Ectodermal cell (in vitro differentiated cells): ENCODE data around the gene LRBA.

Experiments
- H3K27ac ChIP-seq: 2 replicates; pipeline ENCODE4 v1.7.0; 2013; ENCODE audit warnings: mild to moderate bottlenecking, low read depth, low read length; ENCODE audit not compliant: insufficient read depth, poor library complexity, severe bottlenecking
- H3K27me3 ChIP-seq: 2 replicates; pipeline ENCODE4 v1.7.0; 2013; ENCODE audit warnings: mild to moderate bottlenecking, low read length; ENCODE audit not compliant: insufficient read depth, control insufficient read depth, poor library complexity, severe bottlenecking
- H3K36me3 ChIP-seq: one replicate; pipeline ENCODE4 v1.7.0; 2013; ENCODE audit warnings: low read length; ENCODE audit not compliant: control insufficient read depth, insufficient read depth
- H3K4me1 ChIP-seq: one replicate; pipeline ENCODE4 v1.7.0; 2013; ENCODE audit warnings: low read length; ENCODE audit not compliant: control insufficient read depth, insufficient read depth
- H3K4me3 ChIP-seq: 2 replicates; pipeline ENCODE4 v1.7.0; 2013; ENCODE audit warnings: low read depth, low read length, control low read depth; ENCODE audit not compliant: insufficient read depth
- H3K9me3 ChIP-seq: 2 replicates; pipeline ENCODE4 v1.7.0; 2013; ENCODE audit warnings: mild to moderate bottlenecking, low read length, moderate library complexity; ENCODE audit not compliant: control insufficient read depth
- WGBS, 2 experiments: methylation state at CpG; one replicate each; pipeline ENCODE4 v1.1.7; 2013; ENCODE audit warnings: missing lambda C conversion rate in 2 of 2; 5-methylcytosine and 5-hydroxymethylcytosine counted together

Gene LRBA

GRCh38 chr4:150948074-150948473 is 67.0 kb downstream of the LRBA start:
- Histone ChIP-seq H3K27ac (no peak overlapping the region), H3K4me1 (no peaks in the 10 kb centered on the region), H3K27me3 (no peaks in the 10 kb centered on the region), H3K4me3 (no peak overlapping the region), H3K9me3 (no peaks in the 10 kb centered on the region), H3K36me3 (no peaks in the 10 kb centered on the region)

GRCh38 chr4:150944660-150945059 is 70.4 kb downstream of the LRBA start:
- Histone ChIP-seq H3K4me3 (no peak overlapping the region), H3K9me3 (no peaks in the 10 kb centered on the region), H3K36me3 (no peaks in the 10 kb centered on the region), H3K27me3 (no peaks in the 10 kb centered on the region), H3K4me1 (no peaks in the 10 kb centered on the region), H3K27ac (no peak overlapping the region)
- 85 to 94% methylated on average over 5 to 6 of the region's 6 CpGs for WGBS, 2 experiments

GRCh38 chr4:150943818-150944217 is 71.3 kb downstream of the LRBA start:
- 84 to 94% methylated on average over 2 of the region's 2 CpGs for WGBS, 2 experiments
- Histone ChIP-seq H3K4me1 (peaks cover 3% of the 10 kb centered on the region), H3K27me3 (no peaks in the 10 kb centered on the region), H3K27ac (no peak overlapping the region), H3K4me3 (no peak overlapping the region), H3K9me3 (no peaks in the 10 kb centered on the region), H3K36me3 (no peaks in the 10 kb centered on the region)

GRCh38 chr4:150943126-150943525 is 72.0 kb downstream of the LRBA start:
- H3K27me3 ChIP-seq: no peaks in the 10 kb centered on the region
- H3K27ac ChIP-seq: no peak overlapping the region
- peaks cover 10% of the 10 kb centered on the region for H3K4me1 ChIP-seq
- no peaks in the 10 kb centered on the region for H3K36me3 ChIP-seq
- no peaks in the 10 kb centered on the region for H3K9me3 ChIP-seq
- H3K4me3 ChIP-seq: no peak overlapping the region

- no peaks in the 10 kb centered on the region for H3K36me3 ChIP-seq
- no peaks in the 10 kb centered on the region for H3K9me3 ChIP-seq
- no peak overlapping the region for H3K27ac ChIP-seq
- H3K4me1 ChIP-seq: peaks cover 10% of the 10 kb centered on the region
- no peak overlapping the region for H3K4me3 ChIP-seq
- H3K27me3 ChIP-seq: no peaks in the 10 kb centered on the region
These were observed 72.5 kb downstream of the LRBA start for GRCh38 chr4:150942539-150942938.

DNA sequence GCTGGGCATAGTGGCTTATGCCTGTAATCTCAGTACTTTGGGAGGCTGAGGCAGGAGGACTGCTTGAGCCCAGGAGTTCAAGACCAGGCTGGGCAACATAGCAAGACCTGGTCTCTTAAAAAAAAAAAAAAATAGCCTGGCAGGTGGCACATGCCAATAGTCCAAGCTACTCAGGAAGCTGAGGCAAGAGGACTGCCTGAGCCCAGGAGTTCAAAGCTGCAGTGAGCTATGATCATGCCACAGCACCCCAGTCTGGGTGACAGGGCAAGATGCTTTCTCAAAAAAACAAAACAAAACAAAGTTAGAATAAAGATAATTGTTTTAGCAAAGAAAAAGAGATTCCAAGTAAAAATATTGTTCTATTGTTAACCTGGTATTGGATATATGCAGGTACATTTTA is 75.0 kb downstream of the LRBA start:
- no peak overlapping the region for H3K4me3 ChIP-seq
- H3K27me3 ChIP-seq: no peaks in the 10 kb centered on the region
- no peaks in the 10 kb centered on the region for H3K9me3 ChIP-seq
- peaks cover 10% of the 10 kb centered on the region for H3K4me1 ChIP-seq
- H3K36me3 ChIP-seq: no peaks in the 10 kb centered on the region
- H3K27ac ChIP-seq: no peak overlapping the region

DNA sequence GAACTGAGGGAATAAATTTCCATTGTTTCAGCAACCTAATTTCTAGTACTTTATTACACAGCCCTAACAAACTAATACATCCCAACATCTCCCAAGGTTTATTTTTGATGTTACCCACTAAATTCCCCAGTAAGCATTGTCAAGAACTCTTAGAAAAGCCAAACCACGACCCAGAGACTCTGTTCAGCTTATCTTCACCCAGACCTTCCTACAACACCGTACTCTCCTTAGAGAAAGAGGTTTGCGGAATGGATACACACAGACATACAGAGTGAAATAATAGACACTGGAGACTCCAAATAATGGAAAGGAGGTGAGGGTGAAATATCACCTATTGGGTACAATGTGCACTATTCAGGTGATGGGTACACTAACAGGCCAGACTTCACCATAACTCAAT is 75.6 kb downstream of the LRBA start:
- Histone ChIP-seq H3K36me3 (no peaks in the 10 kb centered on the region), H3K4me3 (no peak overlapping the region), H3K27ac (no peak overlapping the region), H3K9me3 (no peaks in the 10 kb centered on the region), H3K4me1 (peaks cover 10% of the 10 kb centered on the region), H3K27me3 (no peaks in the 10 kb centered on the region)
- WGBS, 2 experiments: 92 to 93% methylated on average over 3 of the region's 3 CpGs

GRCh38 chr4:150938873-150939499 is 76.1 kb downstream of the LRBA start:
- no peak overlapping the region for H3K4me3 ChIP-seq
- peaks cover 10% of the 10 kb centered on the region for H3K4me1 ChIP-seq
- H3K9me3 ChIP-seq: no peaks in the 10 kb centered on the region
- WGBS, 2 experiments: 87 to 100% methylated on average over 1 of the region's 1 CpG
- H3K36me3 ChIP-seq: no peaks in the 10 kb centered on the region
- no peak overlapping the region for H3K27ac ChIP-seq
- no peaks in the 10 kb centered on the region for H3K27me3 ChIP-seq

DNA sequence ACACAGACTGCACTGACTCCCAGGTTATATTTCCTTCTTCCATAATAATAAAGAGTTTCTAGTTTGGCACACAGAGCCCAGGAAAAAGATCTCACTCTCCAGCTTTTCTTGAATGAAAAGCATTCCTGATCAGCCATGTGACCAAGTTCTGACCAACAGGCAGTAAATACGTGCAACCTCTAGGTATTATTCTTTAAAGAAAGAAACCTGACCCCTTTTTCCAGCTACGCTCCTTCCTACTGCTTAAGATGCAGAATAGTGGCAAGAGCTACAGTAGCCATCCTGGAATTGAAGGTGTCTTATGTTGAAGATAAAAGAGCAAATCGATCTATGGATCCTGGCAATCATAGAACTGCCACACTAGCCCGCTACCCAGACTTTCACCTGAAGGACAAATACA is 76.7 kb downstream of the LRBA start:
- WGBS, 2 experiments: 50% methylated on average over 4 of the region's 4 CpGs
- Histone ChIP-seq H3K9me3 (no peaks in the 10 kb centered on the region), H3K27me3 (no peaks in the 10 kb centered on the region), H3K4me1 (peaks cover 10% of the 10 kb centered on the region), H3K36me3 (no peaks in the 10 kb centered on the region), H3K4me3 (no peak overlapping the region), H3K27ac (no peak overlapping the region)

DNA sequence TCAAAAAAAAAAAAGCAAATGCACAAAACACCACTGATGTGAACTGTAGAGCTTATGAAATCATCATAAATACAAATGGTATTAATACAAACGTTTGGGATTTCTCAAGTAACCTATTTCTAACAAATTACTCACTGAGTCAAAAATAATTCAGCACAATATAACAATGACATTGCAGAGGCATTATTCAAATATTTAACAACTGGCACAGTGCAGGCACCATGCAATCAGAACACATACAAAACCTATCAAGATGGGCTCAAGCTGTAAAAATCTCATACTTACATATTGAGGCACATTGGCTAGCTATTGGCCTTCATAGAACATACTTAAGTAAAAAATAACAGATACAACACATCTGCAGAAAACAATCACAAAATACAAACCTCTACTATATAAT is 81.1 kb downstream of the LRBA start:
- Histone ChIP-seq H3K4me1 (peaks cover 9% of the 10 kb centered on the region), H3K27ac (no peak overlapping the region), H3K36me3 (no peaks in the 10 kb centered on the region), H3K4me3 (no peak overlapping the region), H3K9me3 (no peaks in the 10 kb centered on the region), H3K27me3 (no peaks in the 10 kb centered on the region)
- WGBS, 2 experiments: 75 to 80% methylated on average over 1 of the region's 1 CpG

DNA sequence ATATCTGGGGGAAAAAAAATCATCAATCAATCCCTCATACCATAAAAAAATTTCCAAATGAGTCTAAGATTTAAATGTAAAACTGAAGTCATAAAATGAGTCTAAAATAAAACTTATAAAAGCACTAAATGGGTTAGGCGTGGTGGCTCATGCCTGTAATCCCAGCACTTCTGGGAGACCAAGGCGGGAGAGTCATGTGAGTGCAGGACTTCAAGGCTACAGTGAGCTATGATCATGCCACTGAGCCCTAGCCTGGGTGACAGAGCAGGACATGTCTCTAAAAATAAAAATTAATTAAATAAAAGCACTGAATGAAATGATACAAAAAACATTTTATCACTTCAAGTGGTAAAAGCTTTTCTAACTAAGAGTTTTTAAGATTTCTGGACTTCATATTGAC is 83.3 kb downstream of the LRBA start:
- Histone ChIP-seq H3K4me3 (no peak overlapping the region), H3K9me3 (no peaks in the 10 kb centered on the region), H3K27ac (no peak overlapping the region), H3K27me3 (no peaks in the 10 kb centered on the region), H3K4me1 (no peaks in the 10 kb centered on the region), H3K36me3 (no peaks in the 10 kb centered on the region)
- WGBS, 2 experiments: 94 to 96% methylated on average over 2 of the region's 2 CpGs
